Measurements from ENCODE around the gene DENND4B. TPM values are rescaled to one million over a fixed set of nuclear protein-coding genes. Genes with fewer than 3 reads are reported as not detected.
A peak's percentile ranks its signal among the peaks of the same experiment; 100 is the strongest.

Gene DENND4B
- total and polyA plus RNA-seq, 9 of the 15 experiments (the other 6 are each of a cell fraction or from before 2014, with no cell fraction given): 9.5 to 80.5 (median 23.1) TPM

DNA sequence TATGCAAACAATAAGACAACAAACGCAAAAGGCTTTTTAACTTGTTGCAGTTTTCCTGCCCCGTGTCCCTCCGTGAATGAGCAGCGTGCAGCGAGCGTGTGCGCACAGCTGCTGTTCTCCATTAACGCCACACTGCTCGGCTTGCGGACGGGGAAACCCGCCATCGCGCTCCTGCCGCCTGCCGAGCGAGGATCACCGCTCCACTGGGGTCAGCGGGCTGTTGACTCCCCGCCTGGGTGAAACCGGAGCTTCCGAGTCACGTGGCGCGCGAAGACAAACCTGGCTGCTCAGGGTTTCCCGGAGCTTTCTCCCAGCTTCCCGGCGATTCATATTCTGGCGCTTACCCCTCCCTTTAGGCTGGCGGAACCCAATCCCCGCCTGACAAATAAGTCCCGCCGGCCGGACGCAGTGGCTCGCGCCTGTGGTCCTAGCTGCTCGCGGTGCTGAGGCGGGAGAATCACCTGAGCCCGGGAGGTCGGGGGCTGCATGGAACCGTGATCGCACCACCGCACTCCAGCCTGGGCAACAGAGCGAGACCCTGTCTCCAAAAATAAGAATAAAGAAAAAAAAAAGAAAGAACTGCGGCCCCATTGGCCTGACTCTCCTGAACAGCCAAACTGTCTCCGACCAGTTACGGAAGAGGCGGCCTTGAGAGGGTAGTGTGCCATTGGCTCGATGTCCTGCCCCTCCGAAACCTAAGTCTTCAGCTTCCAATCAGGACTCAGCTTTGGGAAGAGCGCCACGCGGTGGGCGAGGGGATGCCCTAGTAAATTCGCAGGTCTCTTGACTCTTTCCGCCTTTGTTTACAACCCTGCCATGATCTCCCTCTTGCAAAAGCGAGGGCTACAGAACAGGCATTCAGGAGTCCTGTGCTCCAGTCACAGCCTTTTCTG, 20.8 kb upstream of the DENND4B start, which contains the start of gene CREB3L4 (continued):
- TF ChIP-seq ZNF282 (CRISPR knock-in tag; IDR thresholded peaks at IDR 0.05) (no peak), CXXC5 (CRISPR knock-in tag; IDR thresholded peaks at IDR 0.05) (peak; percentile 86), ZBTB7A (IDR thresholded peaks at IDR 0.05; ENCODE audit: borderline replicate concordance, control insufficient read depth, low read depth, low read length) (peak; percentile 77; the same call in 1 of the 2 replicates), TAF7 (tag; IDR thresholded peaks at IDR 0.05) (no peak; the same call in none of the 2 replicates), TGIF2 (CRISPR knock-in tag; IDR thresholded peaks at IDR 0.05) (no peak), CHD1 (IDR thresholded peaks at IDR 0.05; ENCODE audit: low read length) (peak; percentile 89), XRCC3 (IDR thresholded peaks at IDR 0.05) (no peak), SNRNP70 (optimal IDR thresholded peaks at IDR 0.05; ENCODE audit: low read depth, low read length) (no peak), E2F3 (CRISPR knock-in tag; IDR thresholded peaks at IDR 0.05) (no peak; the same call in 1 of the 2 replicates), NRF1 (conservative IDR thresholded peaks at IDR 0.05 in 1 of 2, IDR thresholded peaks at IDR 0.05 in 1 of 2) (peak; percentile 76 to 80), TRIM24 (IDR thresholded peaks at IDR 0.05) (0 out of 4 replicates have a peak, but pooled peaks of 1 of the 2 experiments have one; percentile 7), ELF1 (tag; IDR thresholded peaks at IDR 0.05) (peak; percentile 84), XRCC5 (IDR thresholded peaks at IDR 0.05; ENCODE audit: low read depth, low read length) (0 out of 2 replicates have a peak, but pooled peaks have one; percentile 21), BRF1 (IDR thresholded peaks at IDR 0.05; ENCODE audit: borderline replicate concordance, extremely low read depth, insufficient read length) (no peak), ZNF57 (CRISPR knock-in tag; IDR thresholded peaks at IDR 0.05) (no peak)
- TF ChIP-seq, protein P1, sequence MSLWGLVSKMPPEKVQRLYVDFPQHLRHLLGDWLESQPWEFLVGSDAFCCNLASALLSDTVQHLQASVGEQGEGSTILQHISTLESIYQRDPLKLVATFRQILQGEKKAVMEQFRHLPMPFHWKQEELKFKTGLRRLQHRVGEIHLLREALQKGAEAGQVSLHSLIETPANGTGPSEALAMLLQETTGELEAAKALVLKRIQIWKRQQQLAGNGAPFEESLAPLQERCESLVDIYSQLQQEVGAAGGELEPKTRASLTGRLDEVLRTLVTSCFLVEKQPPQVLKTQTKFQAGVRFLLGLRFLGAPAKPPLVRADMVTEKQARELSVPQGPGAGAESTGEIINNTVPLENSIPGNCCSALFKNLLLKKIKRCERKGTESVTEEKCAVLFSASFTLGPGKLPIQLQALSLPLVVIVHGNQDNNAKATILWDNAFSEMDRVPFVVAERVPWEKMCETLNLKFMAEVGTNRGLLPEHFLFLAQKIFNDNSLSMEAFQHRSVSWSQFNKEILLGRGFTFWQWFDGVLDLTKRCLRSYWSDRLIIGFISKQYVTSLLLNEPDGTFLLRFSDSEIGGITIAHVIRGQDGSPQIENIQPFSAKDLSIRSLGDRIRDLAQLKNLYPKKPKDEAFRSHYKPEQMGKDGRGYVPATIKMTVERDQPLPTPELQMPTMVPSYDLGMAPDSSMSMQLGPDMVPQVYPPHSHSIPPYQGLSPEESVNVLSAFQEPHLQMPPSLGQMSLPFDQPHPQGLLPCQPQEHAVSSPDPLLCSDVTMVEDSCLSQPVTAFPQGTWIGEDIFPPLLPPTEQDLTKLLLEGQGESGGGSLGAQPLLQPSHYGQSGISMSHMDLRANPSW (CRISPR knock-in tag; IDR thresholded peaks at IDR 0.05): no peak; the same call in 1 of the 2 replicates
- TF ChIP-seq, protein P2, sequence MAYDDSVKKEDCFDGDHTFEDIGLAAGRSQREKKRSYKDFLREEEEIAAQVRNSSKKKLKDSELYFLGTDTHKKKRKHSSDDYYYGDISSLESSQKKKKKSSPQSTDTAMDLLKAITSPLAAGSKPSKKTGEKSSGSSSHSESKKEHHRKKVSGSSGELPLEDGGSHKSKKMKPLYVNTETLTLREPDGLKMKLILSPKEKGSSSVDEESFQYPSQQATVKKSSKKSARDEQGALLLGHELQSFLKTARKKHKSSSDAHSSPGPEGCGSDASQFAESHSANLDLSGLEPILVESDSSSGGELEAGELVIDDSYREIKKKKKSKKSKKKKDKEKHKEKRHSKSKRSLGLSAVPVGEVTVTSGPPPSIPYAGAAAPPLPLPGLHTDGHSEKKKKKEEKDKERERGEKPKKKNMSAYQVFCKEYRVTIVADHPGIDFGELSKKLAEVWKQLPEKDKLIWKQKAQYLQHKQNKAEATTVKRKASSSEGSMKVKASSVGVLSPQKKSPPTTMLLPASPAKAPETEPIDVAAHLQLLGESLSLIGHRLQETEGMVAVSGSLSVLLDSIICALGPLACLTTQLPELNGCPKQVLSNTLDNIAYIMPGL (CRISPR knock-in tag; IDR thresholded peaks at IDR 0.05): 0 out of 2 replicates have a peak, but pooled peaks have one; percentile 76
- TF ChIP-seq, protein P3, sequence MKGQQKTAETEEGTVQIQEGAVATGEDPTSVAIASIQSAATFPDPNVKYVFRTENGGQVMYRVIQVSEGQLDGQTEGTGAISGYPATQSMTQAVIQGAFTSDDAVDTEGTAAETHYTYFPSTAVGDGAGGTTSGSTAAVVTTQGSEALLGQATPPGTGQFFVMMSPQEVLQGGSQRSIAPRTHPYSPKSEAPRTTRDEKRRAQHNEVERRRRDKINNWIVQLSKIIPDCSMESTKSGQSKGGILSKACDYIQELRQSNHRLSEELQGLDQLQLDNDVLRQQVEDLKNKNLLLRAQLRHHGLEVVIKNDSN (CRISPR knock-in tag; IDR thresholded peaks at IDR 0.05): peak; percentile 98
- TF ChIP-seq, protein P4, sequence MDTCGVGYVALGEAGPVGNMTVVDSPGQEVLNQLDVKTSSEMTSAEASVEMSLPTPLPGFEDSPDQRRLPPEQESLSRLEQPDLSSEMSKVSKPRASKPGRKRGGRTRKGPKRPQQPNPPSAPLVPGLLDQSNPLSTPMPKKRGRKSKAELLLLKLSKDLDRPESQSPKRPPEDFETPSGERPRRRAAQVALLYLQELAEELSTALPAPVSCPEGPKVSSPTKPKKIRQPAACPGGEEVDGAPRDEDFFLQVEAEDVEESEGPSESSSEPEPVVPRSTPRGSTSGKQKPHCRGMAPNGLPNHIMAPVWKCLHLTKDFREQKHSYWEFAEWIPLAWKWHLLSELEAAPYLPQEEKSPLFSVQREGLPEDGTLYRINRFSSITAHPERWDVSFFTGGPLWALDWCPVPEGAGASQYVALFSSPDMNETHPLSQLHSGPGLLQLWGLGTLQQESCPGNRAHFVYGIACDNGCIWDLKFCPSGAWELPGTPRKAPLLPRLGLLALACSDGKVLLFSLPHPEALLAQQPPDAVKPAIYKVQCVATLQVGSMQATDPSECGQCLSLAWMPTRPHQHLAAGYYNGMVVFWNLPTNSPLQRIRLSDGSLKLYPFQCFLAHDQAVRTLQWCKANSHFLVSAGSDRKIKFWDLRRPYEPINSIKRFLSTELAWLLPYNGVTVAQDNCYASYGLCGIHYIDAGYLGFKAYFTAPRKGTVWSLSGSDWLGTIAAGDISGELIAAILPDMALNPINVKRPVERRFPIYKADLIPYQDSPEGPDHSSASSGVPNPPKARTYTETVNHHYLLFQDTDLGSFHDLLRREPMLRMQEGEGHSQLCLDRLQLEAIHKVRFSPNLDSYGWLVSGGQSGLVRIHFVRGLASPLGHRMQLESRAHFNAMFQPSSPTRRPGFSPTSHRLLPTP (IDR thresholded peaks at IDR 0.05; ENCODE audit: borderline replicate concordance, extremely low read depth, insufficient read length): no peak

Data from K562 (cell line).